ENCODE data around the gene DIO1. TPM values are rescaled to one million over a fixed set of nuclear protein-coding genes. Genes with fewer than 3 reads are reported as not detected.

DIO1 gene
- total and polyA plus RNA-seq, 2 experiments from 2014 or later, result 24.2 to 31.2 TPM

- 51% methylated on average over 5 of the region's 6 CpGs for WGBS (ENCODE audit: low lambda C conversion rate, missing lambda C conversion rate)
- Histone ChIP-seq H3K4me1 (ENCODE audit: insufficient read depth) (peaks cover 21% of the 10 kb centered on the region), H2AFZ (no peak overlapping the region), H3K4me3 (peak overlapping the region; percentile 34), H3K9me2 (replicated peaks; ENCODE audit: insufficient read depth) (no peaks in the 10 kb centered on the region), H3K36me3 (replicated peaks; ENCODE audit: insufficient read depth, low read depth) (no peaks in the 10 kb centered on the region), H3K4me2 (peak overlapping the region; percentile 89), H3K79me2 (peaks cover 85% of the 10 kb centered on the region), H3K27me3 (no peaks in the 10 kb centered on the region), H3K9me3 (ENCODE audit: low read depth) (no peaks in the 10 kb centered on the region), H3K27ac (peak overlapping the region; percentile 98), H4K20me1 (ENCODE audit: insufficient read depth, poor library complexity, severe bottlenecking) (peaks cover 7% of the 10 kb centered on the region)
- no peak for DNase-seq (ENCODE audit: low spot score)
- TF ChIP-seq CTCF (IDR thresholded peaks at IDR 0.05; ENCODE audit: poor library complexity), result no peak
- no peak for TF ChIP-seq EZH2phosphoT487 (IDR thresholded peaks at IDR 0.05; ENCODE audit: low read depth, severe bottlenecking, unreplicated experiment)
- no peak for TF ChIP-seq EZH2 (IDR thresholded peaks at IDR 0.05; ENCODE audit: borderline replicate concordance)
Observed at GRCh38 chr1:53947172-53947907, 53.4 kb downstream of the DIO1 start.

- Histone ChIP-seq H3K79me2 (peaks cover 84% of the 10 kb centered on the region), H3K27me3 (no peaks in the 10 kb centered on the region), H3K36me3 (replicated peaks; ENCODE audit: insufficient read depth, low read depth) (no peaks in the 10 kb centered on the region), H3K4me1 (ENCODE audit: insufficient read depth) (peaks cover 21% of the 10 kb centered on the region), H3K9me3 (ENCODE audit: low read depth) (no peaks in the 10 kb centered on the region), H3K27ac (peak overlapping the region; percentile 98), H3K9me2 (replicated peaks; ENCODE audit: insufficient read depth) (no peaks in the 10 kb centered on the region), H3K4me2 (peak overlapping the region; percentile 89), H4K20me1 (ENCODE audit: insufficient read depth, poor library complexity, severe bottlenecking) (peaks cover 7% of the 10 kb centered on the region), H2AFZ (no peak overlapping the region), H3K4me3 (no peak overlapping the region)
- WGBS (ENCODE audit: low lambda C conversion rate, missing lambda C conversion rate), result 93% methylated on average over 5 of the region's 5 CpGs
- no peak for DNase-seq (ENCODE audit: low spot score)
- no peak for TF ChIP-seq EZH2 (IDR thresholded peaks at IDR 0.05; ENCODE audit: borderline replicate concordance)
- TF ChIP-seq CTCF (IDR thresholded peaks at IDR 0.05; ENCODE audit: poor library complexity), result no peak
- no peak for TF ChIP-seq EZH2phosphoT487 (IDR thresholded peaks at IDR 0.05; ENCODE audit: low read depth, severe bottlenecking, unreplicated experiment)
Observed at GRCh38 chr1:53948291-53948690, 54.3 kb downstream of the DIO1 start.

- TF ChIP-seq EZH2phosphoT487 (IDR thresholded peaks at IDR 0.05; ENCODE audit: low read depth, severe bottlenecking, unreplicated experiment) (no peak), CTCF (IDR thresholded peaks at IDR 0.05; ENCODE audit: poor library complexity) (peak; percentile 68)
- peak; percentile 66 for DNase-seq (ENCODE audit: low spot score)
- Histone ChIP-seq H3K79me2 (peaks cover 84% of the 10 kb centered on the region), H3K36me3 (replicated peaks; ENCODE audit: insufficient read depth, low read depth) (no peaks in the 10 kb centered on the region), H3K4me3 (no peak overlapping the region), H4K20me1 (ENCODE audit: insufficient read depth, poor library complexity, severe bottlenecking) (peaks cover 10% of the 10 kb centered on the region), H3K27ac (no peak overlapping the region), H3K9me2 (replicated peaks; ENCODE audit: insufficient read depth) (no peaks in the 10 kb centered on the region), H3K4me1 (ENCODE audit: insufficient read depth) (peaks cover 19% of the 10 kb centered on the region), H3K27me3 (no peaks in the 10 kb centered on the region), H3K9me3 (ENCODE audit: low read depth) (no peaks in the 10 kb centered on the region), H3K4me2 (no peak overlapping the region), H2AFZ (no peak overlapping the region)
- WGBS (ENCODE audit: low lambda C conversion rate, missing lambda C conversion rate), result 89% methylated on average over 4 of the region's 4 CpGs
Observed at GRCh38 chr1:53949023-53949990, 55.3 kb downstream of the DIO1 start.

Measured in hepatocyte (in vitro differentiated cells).